UCSD-AML1 (cell line): ENCODE results near the gene ANKRD1.
"Not testable (repeated sequence)": the region's sequence is repeated elsewhere in the genome, so short reads cannot be mapped to it uniquely, and the experiment has no call there.

ENCODE experiments used
- DNase-seq: peaks from one replicate; lab custom pipeline; 2025; ENCODE audit not compliant: unreplicated experiment; lab: John Stamatoyannopoulos, UW

The ANKRD1 gene

GRCh38 chr10:90920986-90921666 is at the start of gene ANKRD1:
Gene ANKRD1 (minus strand): TSS chr10:90921087. CDS start chr10:90921027, 60 bp downstream.
- no peak for DNase-seq

- no peak for DNase-seq
Measured at GRCh38 chr10:90969947-90970673, 49.2 kb upstream of the ANKRD1 start.

- no peak for DNase-seq
Measured at GRCh38 chr10:90969121-90969534, 48.2 kb upstream of the ANKRD1 start.

- no peak for DNase-seq
Measured at GRCh38 chr10:90968328-90969081, 47.6 kb upstream of the ANKRD1 start.

GRCh38 chr10:90967865-90968264 is 47.0 kb upstream of the ANKRD1 start:
- DNase-seq: no peak

GRCh38 chr10:90966146-90966545 is 45.3 kb upstream of the ANKRD1 start:
- no peak for DNase-seq

GRCh38 chr10:90965720-90966119 is 44.8 kb upstream of the ANKRD1 start:
- no peak for DNase-seq

GRCh38 chr10:90964781-90965465 is 44.0 kb upstream of the ANKRD1 start:
- DNase-seq: no peak

GRCh38 chr10:90963331-90963730 is 42.4 kb upstream of the ANKRD1 start:
- no peak for DNase-seq

- DNase-seq: no peak
Measured at GRCh38 chr10:90960355-90960814, 39.5 kb upstream of the ANKRD1 start.

- DNase-seq: no peak
Measured at GRCh38 chr10:90959826-90960225, 38.9 kb upstream of the ANKRD1 start.

- DNase-seq: no peak
Measured at GRCh38 chr10:90958781-90959180, 37.9 kb upstream of the ANKRD1 start.

GRCh38 chr10:90947030-90947960 is 26.4 kb upstream of the ANKRD1 start:
- peak; percentile 15 for DNase-seq

- no peak for DNase-seq
Measured at GRCh38 chr10:90945491-90946070, 24.7 kb upstream of the ANKRD1 start.

GRCh38 chr10:90944749-90945148 is 23.9 kb upstream of the ANKRD1 start:
- DNase-seq: no peak

- not testable (repeated sequence) for DNase-seq
Measured at GRCh38 chr10:90942980-90943379, 22.1 kb upstream of the ANKRD1 start.

- no peak for DNase-seq
Measured at GRCh38 chr10:90939648-90940047, 18.8 kb upstream of the ANKRD1 start.

GRCh38 chr10:90939116-90939515 is 18.2 kb upstream of the ANKRD1 start:
- DNase-seq: no peak

GRCh38 chr10:90937645-90938258 is 16.9 kb upstream of the ANKRD1 start:
- no peak for DNase-seq
